Spinal cord (tissue), 10 donors: ENCODE data around the gene DDX27. TPM values are rescaled to one million over a fixed set of nuclear protein-coding genes. Genes with fewer than 3 reads are reported as not detected.

Source experiments
- DNase-seq, 6 donors: peaks; one replicate each; pipeline versions ENCODE4 v3.0.0 to v3.0.0-alpha.2; 2013 to 2015; ENCODE audit warnings: low spot score in 6 of 6, low read depth in 4 of 6
- H3K27ac ChIP-seq: one replicate; pipeline ENCODE4 v1.5.1; 2013; ENCODE audit warnings: low read depth, low read length, control low read depth
- H3K27me3 ChIP-seq: one replicate; pipeline ENCODE4 v1.6.1; 2013; ENCODE audit warnings: low read length; ENCODE audit not compliant: control insufficient read depth, insufficient read depth
- H3K36me3 ChIP-seq: one replicate; pipeline ENCODE4 v1.6.1; 2013; ENCODE audit warnings: low read length; ENCODE audit not compliant: control insufficient read depth, insufficient read depth
- H3K4me1 ChIP-seq: one replicate; pipeline ENCODE4 v1.6.1; 2013; ENCODE audit warnings: low read length; ENCODE audit not compliant: control insufficient read depth, insufficient read depth
- H3K4me3 ChIP-seq: one replicate; pipeline ENCODE4 v1.5.1; 2013; ENCODE audit warnings: low read depth, low read length, control low read depth
- H3K9me3 ChIP-seq: one replicate; pipeline ENCODE4 v1.6.1; 2013; ENCODE audit warnings: low read length; ENCODE audit not compliant: control insufficient read depth, insufficient read depth
- WGBS: methylation state at CpG from one replicate; pipeline ENCODE4 v1.1.5; 2013; ENCODE audit warnings: missing lambda C conversion rate; ENCODE audit not compliant: insufficient coverage; 5-methylcytosine and 5-hydroxymethylcytosine counted together
- polyA plus RNA-seq, 2 donors: library from polyadenylated mRNA; unstranded; fragments of 120-200 nt; gene quantifications; one replicate each; pipeline ENCODE4 v1.2.1, GENCODE V29; 2013; ENCODE audit not compliant: insufficient read length in 2 of 2
- total RNA-seq, 2 donors: library from RNA; depleted of rRNA in 1 of 2; stranded (reverse); fragments of 120-200 nt in 1 of 2; fragments of >200 nt in 1 of 2; gene quantifications; one replicate each; pipeline versions ENCODE4 v1.2.3 to v1.2.4, GENCODE V29; 2013 to 2014
- donor health status: healthy.

The DDX27 gene
- total and polyA plus RNA-seq, 4 donors: 17.0 to 32.9 (median 29.6) TPM

- WGBS: no CpG with 5 or more reads among the region's 2 CpGs
- Histone ChIP-seq H3K27me3 (no peaks in the 10 kb centered on the region), H3K4me1 (no peaks in the 10 kb centered on the region), H3K27ac (no peak overlapping the region), H3K9me3 (no peaks in the 10 kb centered on the region), H3K4me3 (no peak overlapping the region), H3K36me3 (peaks cover 65% of the 10 kb centered on the region)
- no peak for DNase-seq
These were observed 40.6 kb downstream of the DDX27 start for GRCh38 chr20:49259799-49260198.

- no peak overlapping the region for H3K27ac ChIP-seq
- DNase-seq: no peak
- H3K36me3 ChIP-seq: peaks cover 61% of the 10 kb centered on the region
- WGBS: no CpG with 5 or more reads among the region's 4 CpGs
- H3K4me3 ChIP-seq: no peak overlapping the region
- H3K27me3 ChIP-seq: no peaks in the 10 kb centered on the region
- no peaks in the 10 kb centered on the region for H3K4me1 ChIP-seq
- H3K9me3 ChIP-seq: no peaks in the 10 kb centered on the region
These were observed 41.0 kb downstream of the DDX27 start for GRCh38 chr20:49260218-49260617.

DNA sequence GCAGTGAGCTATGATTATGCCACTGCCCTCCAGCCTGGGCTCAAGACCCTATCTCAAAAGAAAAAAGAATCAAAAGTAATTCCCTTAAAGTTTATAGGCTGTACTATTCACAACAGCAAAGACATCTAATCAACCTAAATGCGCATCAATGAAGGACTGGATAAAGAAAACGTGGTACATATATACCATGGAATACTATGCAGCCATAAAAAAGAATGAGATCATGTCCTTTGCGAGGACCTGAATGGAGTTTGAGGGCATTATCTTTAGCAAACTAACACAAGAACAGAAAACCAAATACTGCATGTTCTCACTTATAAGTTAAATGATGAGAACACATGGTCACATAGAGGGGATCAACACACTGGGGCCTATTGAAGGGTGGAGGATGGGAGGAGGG, 42.0 kb downstream of the DDX27 start:
- Histone ChIP-seq H3K27ac (no peak overlapping the region), H3K4me1 (no peaks in the 10 kb centered on the region), H3K36me3 (peaks cover 60% of the 10 kb centered on the region), H3K9me3 (no peaks in the 10 kb centered on the region), H3K27me3 (no peaks in the 10 kb centered on the region), H3K4me3 (no peak overlapping the region)
- DNase-seq: no peak
- no CpG with 5 or more reads among the region's 3 CpGs for WGBS

DNA sequence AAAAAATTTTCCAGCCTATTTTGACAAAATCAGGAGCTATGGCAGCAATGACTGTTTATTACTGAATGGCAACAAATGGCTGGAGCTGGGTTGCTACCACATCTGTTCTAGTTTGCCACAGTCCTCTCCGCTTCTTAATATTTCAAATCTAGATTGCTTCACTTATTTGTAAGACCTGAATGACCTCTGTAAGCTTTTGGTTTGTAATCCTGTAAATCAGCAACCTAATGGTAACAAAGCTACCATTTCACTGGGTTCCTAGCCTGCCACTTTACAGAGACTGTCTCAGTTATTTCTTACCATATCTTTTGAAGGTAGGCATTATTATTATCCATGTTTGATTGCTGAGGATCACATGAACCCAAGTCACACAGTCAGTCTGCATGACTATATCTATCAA, 43.2 kb downstream of the DDX27 start:
- H3K4me1 ChIP-seq: no peaks in the 10 kb centered on the region
- WGBS: no CpG with 5 or more reads among the region's 1 CpG
- H3K36me3 ChIP-seq: peaks cover 55% of the 10 kb centered on the region
- no peaks in the 10 kb centered on the region for H3K27me3 ChIP-seq
- DNase-seq: no peak
- no peaks in the 10 kb centered on the region for H3K9me3 ChIP-seq
- H3K4me3 ChIP-seq: no peak overlapping the region
- no peak overlapping the region for H3K27ac ChIP-seq

GRCh38 chr20:49267327-49267726, 48.1 kb downstream of the DDX27 start:
- Histone ChIP-seq H3K9me3 (no peaks in the 10 kb centered on the region), H3K4me3 (no peak overlapping the region), H3K4me1 (no peaks in the 10 kb centered on the region), H3K36me3 (peaks cover 51% of the 10 kb centered on the region), H3K27ac (no peak overlapping the region), H3K27me3 (no peaks in the 10 kb centered on the region)
- WGBS: no CpG with 5 or more reads among the region's 4 CpGs
- no peak for DNase-seq

GRCh38 chr20:49268600-49269365, 49.6 kb downstream of the DDX27 start:
- Histone ChIP-seq H3K4me3 (no peak overlapping the region), H3K27me3 (no peaks in the 10 kb centered on the region), H3K4me1 (no peaks in the 10 kb centered on the region), H3K27ac (no peak overlapping the region), H3K9me3 (no peaks in the 10 kb centered on the region), H3K36me3 (peaks cover 54% of the 10 kb centered on the region)
- no peak for DNase-seq
- no CpG with 5 or more reads among the region's 1 CpG for WGBS

GRCh38 chr20:49270177-49270576, 51.0 kb downstream of the DDX27 start:
- Histone ChIP-seq H3K4me1 (no peaks in the 10 kb centered on the region), H3K9me3 (no peaks in the 10 kb centered on the region), H3K27ac (no peak overlapping the region), H3K27me3 (no peaks in the 10 kb centered on the region), H3K36me3 (peaks cover 52% of the 10 kb centered on the region), H3K4me3 (no peak overlapping the region)
- DNase-seq: no peak
- WGBS: 86% methylated on average over 7 of the region's 7 CpGs

- no peaks in the 10 kb centered on the region for H3K9me3 ChIP-seq
- no peaks in the 10 kb centered on the region for H3K27me3 ChIP-seq
- no peak for DNase-seq
- WGBS: 100% methylated on average over 4 of the region's 5 CpGs
- no peak overlapping the region for H3K4me3 ChIP-seq
- peaks cover 53% of the 10 kb centered on the region for H3K36me3 ChIP-seq
- H3K27ac ChIP-seq: no peak overlapping the region
- H3K4me1 ChIP-seq: no peaks in the 10 kb centered on the region
These were observed 51.5 kb downstream of the DDX27 start for GRCh38 chr20:49270736-49271135.

GRCh38 chr20:49272654-49273053, 53.4 kb downstream of the DDX27 start:
- DNase-seq: no peak
- Histone ChIP-seq H3K4me1 (peaks cover 6% of the 10 kb centered on the region), H3K27ac (no peak overlapping the region), H3K4me3 (no peak overlapping the region), H3K9me3 (no peaks in the 10 kb centered on the region), H3K36me3 (peaks cover 52% of the 10 kb centered on the region), H3K27me3 (no peaks in the 10 kb centered on the region)
- no CpG with 5 or more reads among the region's 1 CpG for WGBS

GRCh38 chr20:49273696-49274277, 54.6 kb downstream of the DDX27 start:
- H3K36me3 ChIP-seq: peaks cover 52% of the 10 kb centered on the region

More at GRCh38 chr20:49273696-49274277, 54.6 kb downstream of the DDX27 start:
- H3K4me3 ChIP-seq: no peak overlapping the region
- no peaks in the 10 kb centered on the region for H3K9me3 ChIP-seq
- H3K4me1 ChIP-seq: peaks cover 8% of the 10 kb centered on the region
- no peak for DNase-seq
- no peaks in the 10 kb centered on the region for H3K27me3 ChIP-seq
- H3K27ac ChIP-seq: no peak overlapping the region
- WGBS: 91% methylated on average over 4 of the region's 8 CpGs
